Activated CD4-positive, alpha-beta T cell treated with anti-CD3 and anti-CD28 coated beads for 48 hours (primary cell): ENCODE results near the gene KIAA0513.
A peak's percentile ranks its signal among the peaks of the same experiment; 100 is the strongest.

Experiments used
- DNase-seq: peaks from one replicate; pipeline ENCODE4 v3.0.0-alpha.2; 2020

KIAA0513 gene

GRCh38 chr16:85075236-85075924 lies 47.8 kb downstream of the KIAA0513 start:
- no peak for DNase-seq

GRCh38 chr16:85077039-85077438 lies 49.4 kb downstream of the KIAA0513 start:
- DNase-seq: no peak

- no peak for DNase-seq
Measured at GRCh38 chr16:85077576-85078125, 50.1 kb downstream of the KIAA0513 start.

GRCh38 chr16:85078226-85078625 lies 50.6 kb downstream of the KIAA0513 start:
- DNase-seq: no peak

- DNase-seq: no peak
Measured at GRCh38 chr16:85078952-85079351, 51.4 kb downstream of the KIAA0513 start.

GRCh38 chr16:85079785-85080570 lies 52.4 kb downstream of the KIAA0513 start:
- no peak for DNase-seq

GRCh38 chr16:85081038-85081437 lies 53.4 kb downstream of the KIAA0513 start:
- no peak for DNase-seq

- DNase-seq: no peak
Measured at GRCh38 chr16:85081765-85082164, 54.2 kb downstream of the KIAA0513 start.

GRCh38 chr16:85082173-85083050 lies 54.8 kb downstream of the KIAA0513 start:
- no peak for DNase-seq

- DNase-seq: no peak
Measured at GRCh38 chr16:85083051-85083639, 55.5 kb downstream of the KIAA0513 start.

- DNase-seq: no peak
Measured at GRCh38 chr16:85084841-85085510, 57.4 kb downstream of the KIAA0513 start.

- DNase-seq: no peak
Measured at GRCh38 chr16:85085721-85086120, 58.1 kb downstream of the KIAA0513 start.

- DNase-seq: peak; percentile 86
Measured at GRCh38 chr16:85086347-85087291, 59.0 kb downstream of the KIAA0513 start.

- DNase-seq: no peak
Measured at GRCh38 chr16:85087899-85088569, 60.4 kb downstream of the KIAA0513 start.

GRCh38 chr16:85088570-85089199 lies 61.1 kb downstream of the KIAA0513 start:
- no peak for DNase-seq

GRCh38 chr16:85089525-85089924 lies 61.9 kb downstream of the KIAA0513 start:
- DNase-seq: no peak

GRCh38 chr16:85090181-85090580 lies 62.6 kb downstream of the KIAA0513 start:
- DNase-seq: no peak

GRCh38 chr16:85090873-85091521 lies 63.4 kb downstream of the KIAA0513 start:
- DNase-seq: no peak

- DNase-seq: no peak
Measured at GRCh38 chr16:85091522-85091910, 63.9 kb downstream of the KIAA0513 start.
